SK-N-MC (cell line): ENCODE measurements around the gene CAMK1G.

ENCODE experiments used
- DNase-seq: peaks from one replicate; pipeline ENCODE4 v3.0.0-alpha.2; 2011; ENCODE audit warnings: low read depth, low spot score
- H3K27ac ChIP-seq: fragments of 200-600 bp; sonication (generic); 2 replicates; pipeline ENCODE4 v1.5.1; 2016; ENCODE audit warnings: mixed run types
- H3K36me3 ChIP-seq: fragments of 200-600 bp; sonication (generic); 2 replicates; pipeline ENCODE4 v1.6.1; 2017; ENCODE audit warnings: antibody characterized with exemption, low read length, mixed read lengths; ENCODE audit not compliant: insufficient read depth
- H3K4me3 ChIP-seq: fragments of 200-600 bp; sonication (generic); 2 replicates; pipeline ENCODE4 v1.5.1; 2016
- H3K9ac ChIP-seq: fragments of 200-600 bp; sonication (generic); 2 replicates; pipeline ENCODE4 v1.8.0; 2017; ENCODE audit warnings: mixed run types, mixed read lengths; ENCODE audit not compliant: insufficient read length
- H3K9me3 ChIP-seq: fragments of 200-600 bp; sonication (generic); 2 replicates; pipeline ENCODE4 v1.6.1; 2017; ENCODE audit warnings: low read depth, mild to moderate bottlenecking, antibody characterized with exemption, low read length, moderate library complexity, mixed read lengths
- EZH2 ChIP-seq: fragments of 200-600 bp; sonication (generic); IDR thresholded peaks from one replicate; pipeline ENCODE4 v1.6.1; 2017; ENCODE audit warnings: antibody characterized with exemption
- FOXP2 ChIP-seq: optimal IDR thresholded peaks from 2 replicates; pipeline ENCODE3; 2011; ENCODE audit warnings: mild to moderate bottlenecking, moderate library complexity; ENCODE audit not compliant: insufficient read depth; ENCODE audit errors: extremely low read length, control extremely low read depth
- POLR2AphosphoS5 ChIP-seq: IDR thresholded peaks from 2 replicates; pipeline ENCODE4 v1.6.1; 2012; ENCODE audit warnings: mild to moderate bottlenecking, low read depth, low read length, borderline replicate concordance

The CAMK1G gene

GRCh38 chr1:209611771-209612570, 28.5 kb downstream of the CAMK1G start:
- Histone ChIP-seq H3K9ac (no peak overlapping the region), H3K27ac (no peak overlapping the region), H3K36me3 (no peaks in the 10 kb centered on the region), H3K4me3 (no peak overlapping the region), H3K9me3 (no peaks in the 10 kb centered on the region)
- no peak for DNase-seq
- TF ChIP-seq FOXP2 (no peak), POLR2AphosphoS5 (no peak), EZH2 (no peak)

GRCh38 chr1:209612646-209613399, 29.3 kb downstream of the CAMK1G start:
- TF ChIP-seq EZH2 (no peak), POLR2AphosphoS5 (no peak), FOXP2 (no peak)
- no peak for DNase-seq

GRCh38 chr1:209613400-209614150, 30.1 kb downstream of the CAMK1G start:
- H3K9me3 ChIP-seq = no peaks in the 10 kb centered on the region
- DNase-seq = no peak
- TF ChIP-seq FOXP2 = no peak
- TF ChIP-seq POLR2AphosphoS5 = no peak
- TF ChIP-seq EZH2 = no peak
- no peak overlapping the region for H3K9ac ChIP-seq
- no peaks in the 10 kb centered on the region for H3K36me3 ChIP-seq
- no peak overlapping the region for H3K27ac ChIP-seq
- H3K4me3 ChIP-seq = no peak overlapping the region

More at GRCh38 chr1:209612646-209613399, 29.3 kb downstream of the CAMK1G start:
- H3K36me3 ChIP-seq = no peaks in the 10 kb centered on the region
- H3K9ac ChIP-seq = no peak overlapping the region
- H3K4me3 ChIP-seq = no peak overlapping the region
- no peaks in the 10 kb centered on the region for H3K9me3 ChIP-seq
- H3K27ac ChIP-seq = no peak overlapping the region

GRCh38 chr1:209614151-209614420, 30.6 kb downstream of the CAMK1G start:
- no peak for DNase-seq
- no peak overlapping the region for H3K9ac ChIP-seq
- H3K4me3 ChIP-seq = no peak overlapping the region
- no peaks in the 10 kb centered on the region for H3K36me3 ChIP-seq
- H3K9me3 ChIP-seq = no peaks in the 10 kb centered on the region
- no peak overlapping the region for H3K27ac ChIP-seq
- no peak for TF ChIP-seq EZH2
- TF ChIP-seq FOXP2 = no peak
- TF ChIP-seq POLR2AphosphoS5 = no peak

GRCh38 chr1:209614906-209615305, 31.4 kb downstream of the CAMK1G start:
- DNase-seq = no peak
- TF ChIP-seq EZH2 (no peak), FOXP2 (no peak), POLR2AphosphoS5 (no peak)
- Histone ChIP-seq H3K9ac (no peak overlapping the region), H3K9me3 (no peaks in the 10 kb centered on the region), H3K27ac (no peak overlapping the region), H3K36me3 (no peaks in the 10 kb centered on the region), H3K4me3 (no peak overlapping the region)

GRCh38 chr1:209616366-209617046, 33.0 kb downstream of the CAMK1G start:
- TF ChIP-seq EZH2 = no peak
- no peak for DNase-seq
- no peak overlapping the region for H3K9ac ChIP-seq
- H3K9me3 ChIP-seq = no peaks in the 10 kb centered on the region
- no peak overlapping the region for H3K4me3 ChIP-seq
- no peaks in the 10 kb centered on the region for H3K36me3 ChIP-seq
- H3K27ac ChIP-seq = no peak overlapping the region

GRCh38 chr1:209617047-209617673, 33.6 kb downstream of the CAMK1G start:
- H3K4me3 ChIP-seq = no peak overlapping the region
- TF ChIP-seq FOXP2 (no peak), EZH2 (no peak), POLR2AphosphoS5 (no peak)
- H3K27ac ChIP-seq = no peak overlapping the region
- no peaks in the 10 kb centered on the region for H3K36me3 ChIP-seq
- H3K9me3 ChIP-seq = no peaks in the 10 kb centered on the region
- DNase-seq = no peak
- H3K9ac ChIP-seq = no peak overlapping the region

- Histone ChIP-seq H3K27ac (no peak overlapping the region), H3K9me3 (no peaks in the 10 kb centered on the region), H3K36me3 (no peaks in the 10 kb centered on the region), H3K4me3 (no peak overlapping the region), H3K9ac (no peak overlapping the region)
- no peak for DNase-seq
- TF ChIP-seq EZH2 (no peak), FOXP2 (no peak), POLR2AphosphoS5 (no peak)
Observed at GRCh38 chr1:209617755-209618154, 34.2 kb downstream of the CAMK1G start.
